K562 (cell line): Measurements from ENCODE around the gene CORT. TPM values are rescaled to one million over a fixed set of nuclear protein-coding genes. Genes with fewer than 3 reads are reported as not detected.

Experiments used
- BRD9 ChIP-seq: fragments of 450-650 bp; IDR thresholded peaks from 2 replicates; pipeline ENCODE4 v1.6.1; 2018; ENCODE audit warnings: low read depth; ENCODE audit not compliant: partially characterized antibody
- CBX1 ChIP-seq: sonication (generic); IDR thresholded peaks from 2 replicates; pipeline ENCODE4 v1.6.1; 2016; ENCODE audit warnings: antibody characterized with exemption, low read depth, mild to moderate bottlenecking
- CBX8 ChIP-seq: fragments of 200-600 bp; sonication (generic); IDR thresholded peaks from 2 replicates; pipeline ENCODE4 v1.6.1; 2012; ENCODE audit warnings: borderline replicate concordance, mixed run types, low read depth, mild to moderate bottlenecking, moderate library complexity, mixed read lengths, low read length, control low read depth, inconsistent platforms; ENCODE audit not compliant: poor library complexity, severe bottlenecking; ENCODE audit errors: extremely low read depth
- CHD1 ChIP-seq: fragments of 200-600 bp; sonication (generic); IDR thresholded peaks from one replicate; pipeline ENCODE4 v1.6.1; 2012; ENCODE audit warnings: mild to moderate bottlenecking, moderate library complexity, low read length, inconsistent platforms
- FOXA3 ChIP-seq, 2 experiments: fragments of 450-650 bp in 1 of 2; sonication (generic) in 1 of 2; formaldehyde crosslinking; IDR thresholded peaks in 1 of 2; conservative IDR thresholded peaks in 1 of 2; 2 replicates each; pipeline versions ENCODE4 v1.4.0 to v1.8.0; 2020 to 2022; ENCODE audit warnings: mild to moderate bottlenecking in 2 of 2, missing genetic modification reagents in 1 of 2
- FOXP1 ChIP-seq: sonication (generic); formaldehyde crosslinking; IDR thresholded peaks from 2 replicates; pipeline ENCODE4 v1.8.0; 2022; ENCODE audit warnings: mild to moderate bottlenecking, missing genetic modification reagents
- HDAC2 ChIP-seq: fragments of 450-650 bp; IDR thresholded peaks from 2 replicates; pipeline ENCODE4 v1.6.1; 2016; ENCODE audit warnings: mild to moderate bottlenecking
- NR4A1 ChIP-seq, 2 experiments: fragments of 250-450 bp in 1 of 2; fragments of 450-650 bp in 1 of 2; sonication (Bioruptor Pico) in 1 of 2; IDR thresholded peaks; 2 replicates each; pipeline versions ENCODE4 v1.4.0 to v1.6.1; 2016 to 2020; ENCODE audit warnings: mild to moderate bottlenecking in 2 of 2, missing compliant biosample characterization in 1 of 2, missing genetic modification characterization in 1 of 2, moderate library complexity in 1 of 2
- NRF1 ChIP-seq, 2 experiments: fragments of 450-650 bp; IDR thresholded peaks in 1 of 2; conservative IDR thresholded peaks in 1 of 2; 2 replicates each; pipeline ENCODE4 v1.6.1; 2014; ENCODE audit warnings: mild to moderate bottlenecking in 2 of 2
- OTX1 ChIP-seq: fragments of 450-650 bp; formaldehyde crosslinking; IDR thresholded peaks from 2 replicates; pipeline ENCODE4 v1.4.0; 2022; ENCODE audit warnings: mild to moderate bottlenecking
- POLR2B ChIP-seq: fragments of 450-650 bp; IDR thresholded peaks from 2 replicates; pipeline ENCODE4 v1.6.1; 2018; ENCODE audit warnings: low read depth; ENCODE audit not compliant: partially characterized antibody
- SOX6 ChIP-seq: fragments of 450-650 bp; IDR thresholded peaks from 2 replicates; pipeline ENCODE4 v1.6.1; 2014; ENCODE audit warnings: mild to moderate bottlenecking
- ZNF146 ChIP-seq: IDR thresholded peaks from one replicate; pipeline ENCODE4 v1.6.1; 2018; ENCODE audit warnings: missing compliant biosample characterization; ENCODE audit not compliant: unreplicated experiment
- ZNF24 ChIP-seq: fragments of 450-650 bp; IDR thresholded peaks from 2 replicates; pipeline ENCODE4 v1.6.1; 2016
- ZNF436 ChIP-seq: fragments of 250-450, 450-650 bp; sonication (Bioruptor Pico); formaldehyde crosslinking; IDR thresholded peaks from 2 replicates; pipeline ENCODE4 v1.7.0; 2020; ENCODE audit warnings: mild to moderate bottlenecking
- ZNF507 ChIP-seq: conservative IDR thresholded peaks from 2 replicates; pipeline ENCODE4 v1.6.1; 2017; ENCODE audit warnings: missing genetic modification characterization, missing compliant biosample characterization
- polyA plus RNA-seq, 8 experiments: library from polyadenylated mRNA; depleted of rRNA in 4 of 8; stranded (reverse) in 5 of 8; unstranded in 3 of 8; fragments of >200 nt; fragmentation: Nextera tagmentation in 2 of 8; fragmentation: Illumina TruSeq in 1 of 8; extraction: Ambion mirVana in 2 of 8; extraction: Trizol in 1 of 8; gene quantifications; 2 replicates each; pipeline versions ENCODE4 v1.2.1 to v1.2.3, GENCODE V29; 2011 to 2014; ENCODE audit warnings: inconsistent platforms in 1 of 8, missing spikeins in 1 of 8
- total RNA-seq, 7 experiments: library from RNA; depleted of rRNA in 6 of 7; stranded (reverse); fragments of >200 nt in 6 of 7; fragmentation: Illumina TruSeq in 2 of 7; extraction: Trizol in 2 of 7; gene quantifications; 2 replicates each; pipeline versions ENCODE4 v1.2.1 to v1.2.3, GENCODE V29; 2011 to 2021; ENCODE audit warnings: low replicate concordance in 1 of 7

The CORT gene
- total and polyA plus RNA-seq, 9 of the 15 experiments (the other 6 are each of a cell fraction or from before 2014, with no cell fraction given) = 0.08 to 0.54 (median 0.13) TPM; not detected in 5

- no peak for TF ChIP-seq ZNF146 (CRISPR knock-in tag)
- TF ChIP-seq CBX8 = no peak
- TF ChIP-seq FOXP1 (CRISPR knock-in tag) = 0 out of 2 replicates have a peak, but pooled peaks have one; percentile 58
- TF ChIP-seq OTX1 (CRISPR knock-in tag) = no peak
- TF ChIP-seq POLR2B = peak; percentile 31
- no peak for TF ChIP-seq ZNF436 (CRISPR knock-in tag)
- TF ChIP-seq CHD1 = no peak
- no peak for TF ChIP-seq ZNF507
- TF ChIP-seq NRF1 (conservative IDR thresholded peaks at IDR 0.05 in 1 of 2, IDR thresholded peaks at IDR 0.05 in 1 of 2) = 0 out of 4 replicates have a peak, but pooled peaks of 1 of the 2 experiments have one; percentile 19
- TF ChIP-seq FOXA3 (CRISPR knock-in tag; conservative IDR thresholded peaks at IDR 0.05 in 1 of 2, IDR thresholded peaks at IDR 0.05 in 1 of 2) = no peak
- TF ChIP-seq CBX1 = no peak
- TF ChIP-seq SOX6 = peak; percentile 67
- no peak for TF ChIP-seq NR4A1 (CRISPR knock-in tag; IDR thresholded peaks at IDR 0.05)
- no peak for TF ChIP-seq NR4A1 (tag; IDR thresholded peaks at IDR 0.05)
- peak; percentile 68 for TF ChIP-seq BRD9
- peak; percentile 55; the same call in 1 of the 2 replicates for TF ChIP-seq ZNF24
- TF ChIP-seq HDAC2 = peak; percentile 63; the same call in 1 of the 2 replicates
Observed at GRCh38 chr1:10415211-10415930, 34.5 kb upstream of the CORT start (continued).
